GM12878 (cell line): ENCODE results near the gene GPR78. TPM values are rescaled to one million over a fixed set of nuclear protein-coding genes. Genes with fewer than 3 reads are reported as not detected.

Experiments used
- ATAC-seq: fragments of 200-7000 bp; cut with Tn5 transposase; 3 replicates; pipeline ENCODE4 v1.9.1; 2020; ENCODE audit warnings: mild to moderate bottlenecking, moderate library complexity
- BruUV-seq: library from RNA; stranded (reverse); fragments of 400-500 nt; replicated peaks from 2 replicates; lab custom pipeline; 2021; lab: Mats Ljungman, UMichigan
- CTCF ChIA-PET: fragments of 300-600 bp; sonication (Branson Sonifier 250); formaldehyde crosslinking; extraction: SDS; loops from one replicate; lab custom pipeline; 2021; ENCODE audit warnings: inconsistent platforms; lab: Yijun Ruan, JAX
- POLR2A ChIA-PET: fragments of 350-600 bp; formaldehyde crosslinking; extraction: SDS; loops from one replicate; lab custom pipeline; 2021; ENCODE audit warnings: inconsistent platforms; lab: Charles Lee
- RAD21 ChIA-PET: fragments of 300-600 bp; sonication (Branson Sonifier 250); formaldehyde crosslinking; loops from one replicate; lab custom pipeline; 2023; ENCODE audit warnings: antibody characterized with exemption; ENCODE audit not compliant: unreplicated experiment; lab: Charles Lee
- SMC1A ChIA-PET: fragments of 300-600 bp; sonication (Branson Sonifier 250); formaldehyde crosslinking; loops from one replicate; lab custom pipeline; 2023; ENCODE audit not compliant: unreplicated experiment, uncharacterized antibody; lab: Charles Lee
- DNase-seq: peaks from one replicate; pipeline ENCODE4 v3.0.0-alpha.2; 2011; ENCODE audit warnings: low read depth, low spot score
- FAIRE-seq: peaks from 3 replicates; lab custom pipeline; 2011; peaks lifted over from hg19 to GRCh38; lab: Jason Lieb, UNC
- H2AFZ ChIP-seq: 2 replicates; pipeline ENCODE4 v1.6.0; 2011; ENCODE audit warnings: low read depth, low read length, control low read depth; ENCODE audit not compliant: control insufficient read depth
- H3K27ac ChIP-seq: 2 replicates; pipeline ENCODE4 v1.5.1; 2011; ENCODE audit warnings: control low read depth; ENCODE audit not compliant: control insufficient read depth, insufficient read depth
- H3K27me3 ChIP-seq, 2 experiments: replicated peaks in 1 of 2; 2 replicates each; pipeline versions ENCODE4 v1.6.0 to v1.6.1; 2011; ENCODE audit warnings: low read length in 1 of 2; ENCODE audit not compliant: control insufficient read depth in 2 of 2, insufficient read depth in 2 of 2
- H3K36me3 ChIP-seq, 2 experiments: 2 replicates each; pipeline ENCODE4 v1.5.1; 2011; ENCODE audit warnings: low read length in 1 of 2; ENCODE audit not compliant: control insufficient read depth in 2 of 2, insufficient read depth in 2 of 2
- H3K4me1 ChIP-seq: 2 replicates; pipeline ENCODE4 v1.6.1; 2011; ENCODE audit warnings: mild to moderate bottlenecking, low read length, moderate library complexity, mixed read lengths; ENCODE audit not compliant: control insufficient read depth, insufficient read depth
- H3K4me2 ChIP-seq: 2 replicates; pipeline ENCODE4 v1.6.0; 2011; ENCODE audit warnings: control low read depth; ENCODE audit not compliant: control insufficient read depth, insufficient read depth
- H3K4me3 ChIP-seq: fragments of 200-600 bp; sonication (generic); 2 replicates; pipeline ENCODE4 v1.5.1; 2016
- H3K79me2 ChIP-seq: 2 replicates; pipeline ENCODE4 v1.6.0; 2011; ENCODE audit warnings: low read length; ENCODE audit not compliant: control insufficient read depth, insufficient read depth
- H3K9ac ChIP-seq: 2 replicates; pipeline ENCODE4 v1.8.0; 2011; ENCODE audit warnings: low read length, control low read depth, mixed read lengths; ENCODE audit not compliant: control insufficient read depth, insufficient read depth
- H3K9me3 ChIP-seq: replicated peaks from 3 replicates; pipeline ENCODE4 v1.5.1; 2011; ENCODE audit warnings: mild to moderate bottlenecking, low read length; ENCODE audit not compliant: control insufficient read depth, insufficient read depth
- H4K20me1 ChIP-seq: 2 replicates; pipeline ENCODE4 v1.6.0; 2011; ENCODE audit not compliant: control insufficient read depth, insufficient read depth
- BCLAF1 ChIP-seq: fragments of 450-650 bp; IDR thresholded peaks from 2 replicates; pipeline ENCODE4 v1.6.1; 2017; ENCODE audit warnings: antibody characterized with exemption, mild to moderate bottlenecking, moderate library complexity
- CBX5 ChIP-seq: sonication (generic); IDR thresholded peaks from 2 replicates; pipeline ENCODE4 v1.6.1; 2016; ENCODE audit warnings: low read depth, moderate library complexity, mild to moderate bottlenecking, inconsistent platforms
- E4F1 ChIP-seq: fragments of 450-650 bp; IDR thresholded peaks from 2 replicates; pipeline ENCODE4 v1.6.1; 2018; ENCODE audit warnings: borderline replicate concordance, mild to moderate bottlenecking; ENCODE audit not compliant: partially characterized antibody
- KDM1A ChIP-seq: fragments of 200-600 bp; sonication (generic); IDR thresholded peaks from 2 replicates; pipeline ENCODE4 v1.6.1; 2016; ENCODE audit warnings: borderline replicate concordance
- MLLT1 ChIP-seq: fragments of 450-650 bp; IDR thresholded peaks from 2 replicates; pipeline ENCODE4 v1.6.1; 2016; ENCODE audit warnings: mild to moderate bottlenecking
- NBN ChIP-seq: fragments of 450-650 bp; IDR thresholded peaks from 2 replicates; pipeline ENCODE4 v1.6.1; 2016
- NKRF ChIP-seq: fragments of 450-650 bp; conservative IDR thresholded peaks from 2 replicates; pipeline ENCODE4 v1.6.1; 2017; ENCODE audit warnings: mild to moderate bottlenecking, moderate library complexity
- PAX5 ChIP-seq: IDR thresholded peaks from 2 replicates; pipeline ENCODE4 v1.6.1; 2011; ENCODE audit warnings: low read depth, low read length, borderline replicate concordance
- POU2F2 ChIP-seq: IDR thresholded peaks from 3 replicates; pipeline ENCODE4 v1.6.1; 2011; ENCODE audit warnings: low read depth, mild to moderate bottlenecking, low read length, borderline replicate concordance
- RELB ChIP-seq: fragments of 450-650 bp; IDR thresholded peaks from 2 replicates; pipeline ENCODE4 v1.6.1; 2017; ENCODE audit warnings: low read depth, mild to moderate bottlenecking, moderate library complexity
- WRNIP1 ChIP-seq: IDR thresholded peaks from 2 replicates; pipeline ENCODE4 v1.6.1; 2011; ENCODE audit warnings: low read depth, low read length, improper control_type of control experiment, borderline replicate concordance
- YBX1 ChIP-seq: fragments of 450-650 bp; IDR thresholded peaks from 2 replicates; pipeline ENCODE4 v1.6.1; 2016; ENCODE audit warnings: antibody characterized with exemption
- ZSCAN29 ChIP-seq: fragments of 450-650 bp; IDR thresholded peaks from 2 replicates; pipeline ENCODE4 v1.6.1; 2017; ENCODE audit warnings: mild to moderate bottlenecking, moderate library complexity
- WGBS: methylation state at CpG from one replicate; pipeline ENCODE4 v1.1.6; 2016; ENCODE audit warnings: low lambda C conversion rate; ENCODE audit not compliant: insufficient replicate concordance, insufficient coverage; ENCODE audit errors: missing lambda C conversion rate; 5-methylcytosine and 5-hydroxymethylcytosine counted together
- in situ Hi-C: fragments of 300-500 bp; cut with MboI; formaldehyde crosslinking; loops from 9 replicates; pipeline ENCODE4 v1.14.3; 2018; ENCODE audit warnings: mixed read lengths
- intact Hi-C: fragments of 100-400 bp; cut with micrococcal nuclease; formaldehyde crosslinking; loops from one replicate; pipeline ENCODE4 v1.14.2; 2022; ENCODE audit not compliant: unreplicated experiment
- polyA plus RNA-seq, 11 experiments: library from polyadenylated mRNA; depleted of rRNA in 4 of 11; unstranded in 6 of 11; stranded (reverse) in 5 of 11; fragments of >200 nt; fragmentation: Nextera tagmentation in 4 of 11; fragmentation: Illumina TruSeq in 1 of 11; extraction: Ambion mirVana in 4 of 11; extraction: Trizol in 1 of 11; gene quantifications; 1 replicate in 1 of 11; 2 replicates in 10 of 11; pipeline versions ENCODE4 v1.2.1 to v1.2.3, GENCODE V29; 2011 to 2016; ENCODE audit warnings: inconsistent platforms in 2 of 11, missing spikeins in 2 of 11, low read depth in 1 of 11
- total RNA-seq, 4 experiments: library from RNA; depleted of rRNA in 3 of 4; stranded (reverse); fragments of >200 nt in 3 of 4; fragmentation: Illumina TruSeq in 1 of 4; extraction: Trizol in 1 of 4; gene quantifications; 2 replicates each; pipeline versions ENCODE4 v1.2.1 to v1.2.3, GENCODE V29; 2013 to 2021

Gene GPR78
- total and polyA plus RNA-seq, 10 of the 15 experiments (the other 5 are each of a cell fraction or from before 2014, with no cell fraction given) = 0.03 TPM; not detected in 9

GRCh38 chr4:8618421-8618820 lies 38.2 kb downstream of the GPR78 start:
- Histone ChIP-seq H3K79me2 (no peaks in the 10 kb centered on the region), H3K9me3 (no peaks in the 10 kb centered on the region), H3K4me1 (no peaks in the 10 kb centered on the region), H3K36me3 (no peaks in the 10 kb centered on the region; a peak in 1 of 4 replicates), H2AFZ (no peak overlapping the region), H3K27ac (no peak overlapping the region), H3K27me3 (no peaks in the 10 kb centered on the region; a peak in 1 of 4 replicates), H3K4me3 (no peak overlapping the region), H3K9ac (no peak overlapping the region), H3K4me2 (no peak overlapping the region), H4K20me1 (no peaks in the 10 kb centered on the region)
- no peak for FAIRE-seq
- 28% methylated on average over 15 of the region's 15 CpGs for WGBS
- intact Hi-C loops = no loop called here
- RAD21 ChIA-PET = no interaction called here
- SMC1A ChIA-PET = no interaction called here
- BruUV-seq = no TSS peak
- POLR2A ChIA-PET = no interaction called here
- in situ Hi-C loops = loop anchor here (10.0 kb wide), 1 partner anchor 306 kb away; no protein-coding TSS in a partner anchor
- CTCF ChIA-PET = no interaction called here
- no peak for DNase-seq
- no peak for ATAC-seq
- TF ChIP-seq CBX5 (no peak), MLLT1 (no peak), POU2F2 (no peak), PAX5 (no peak), E4F1 (no peak), ZSCAN29 (no peak), KDM1A (no peak), WRNIP1 (no peak), NBN (no peak), YBX1 (no peak), BCLAF1 (no peak), RELB (no peak), NKRF (no peak)
